Right atrium auricular region (tissue), 2 donors: ENCODE results near the gene PDXK. TPM values are rescaled to one million over a fixed set of nuclear protein-coding genes. Genes with fewer than 3 reads are reported as not detected.

Experiments
- DNase-seq: peaks from one replicate; pipeline ENCODE4 v3.0.0-alpha.2; 2019; ENCODE audit warnings: low spot score
- H3K27ac ChIP-seq, 2 donors: fragments of 200-600 bp; sonication (generic); 1 replicate in 1 of 2; 2 replicates in 1 of 2; pipeline ENCODE4 v1.5.1; 2016 to 2019
- H3K27me3 ChIP-seq, 2 donors: fragments of 200-600 bp; sonication (generic); one replicate each; pipeline versions ENCODE4 v1.5.1 to v1.6.0; 2017 to 2019
- H3K36me3 ChIP-seq: fragments of 200-600 bp; sonication (generic); one replicate; pipeline ENCODE4 v1.5.1; 2016
- H3K4me1 ChIP-seq, 2 donors: fragments of 200-600 bp; sonication (generic); one replicate each; pipeline versions ENCODE4 v1.5.1 to v1.6.0; 2017 to 2019
- H3K4me3 ChIP-seq, 2 donors: fragments of 200-600 bp; sonication (generic); 1 replicate in 1 of 2; 2 replicates in 1 of 2; pipeline ENCODE4 v1.5.1; 2017 to 2019; ENCODE audit warnings: mild to moderate bottlenecking in 1 of 2, moderate library complexity in 1 of 2
- H3K9me3 ChIP-seq, 2 donors: fragments of 200-600 bp; sonication (generic); one replicate each; pipeline ENCODE4 v1.5.1; 2019
- total RNA-seq, 2 donors: library from RNA; depleted of rRNA; stranded (reverse); fragments of >200 nt; gene quantifications; one replicate each; pipeline ENCODE4 v1.1.0, GENCODE V29; 2016
- TF ChIP-seq, protein P1 (sequence below), 2 donors: fragments of 200-600 bp; sonication (generic); IDR thresholded peaks; one replicate each; pipeline ENCODE4 v1.5.1; 2019; ENCODE audit warnings: antibody characterized with exemption in 2 of 2

Gene PDXK
- total RNA-seq, 2 donors from 2014 or later: 29.1 to 45.7 TPM

DNA sequence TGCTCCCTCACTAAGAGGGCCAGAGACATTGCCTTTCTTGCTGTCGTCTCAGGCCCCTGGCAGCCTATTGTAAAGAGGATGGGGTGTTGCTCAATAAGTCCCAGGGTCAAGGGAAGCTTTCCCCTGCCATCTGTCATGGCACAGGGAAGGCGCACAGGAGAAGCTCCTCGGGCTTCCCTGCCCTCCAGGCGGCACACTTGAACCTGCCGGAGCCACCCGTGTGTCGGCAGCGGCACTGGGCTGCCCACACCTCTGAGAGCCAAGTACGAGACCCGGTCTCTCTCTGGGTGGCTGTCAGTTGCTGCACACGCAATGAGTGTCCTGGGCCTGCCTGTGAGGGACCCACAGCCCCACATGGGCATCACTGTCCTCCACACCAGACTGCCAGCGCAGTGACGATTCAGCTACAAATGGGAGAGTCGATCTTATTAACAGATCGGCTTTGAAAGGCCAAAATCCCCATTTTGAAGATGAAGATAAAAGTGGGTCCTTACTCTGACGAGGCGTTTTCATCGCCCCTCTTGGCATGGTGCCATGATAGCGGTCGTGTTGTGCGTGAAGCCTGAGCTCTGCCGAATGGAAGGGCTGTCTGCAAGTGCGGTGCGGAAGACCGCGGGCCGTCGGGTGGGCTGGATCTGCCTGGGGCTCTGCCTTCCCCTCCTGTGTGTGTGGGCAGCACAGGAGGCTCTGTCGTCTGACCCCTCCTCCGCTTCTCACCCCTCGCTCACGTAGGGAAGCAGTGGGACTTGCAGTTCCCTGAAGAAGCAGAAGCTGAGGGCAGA, 29.2 kb upstream of the PDXK start:
- no peak for DNase-seq
- Histone ChIP-seq H3K9me3 (no peaks in the 10 kb centered on the region), H3K4me3 (no peak overlapping the region), H3K27me3 (no peaks in the 10 kb centered on the region), H3K4me1 (no peaks in the 10 kb centered on the region), H3K27ac (no peak overlapping the region), H3K36me3 (peaks cover 86% of the 10 kb centered on the region)
- TF ChIP-seq, protein P1, sequence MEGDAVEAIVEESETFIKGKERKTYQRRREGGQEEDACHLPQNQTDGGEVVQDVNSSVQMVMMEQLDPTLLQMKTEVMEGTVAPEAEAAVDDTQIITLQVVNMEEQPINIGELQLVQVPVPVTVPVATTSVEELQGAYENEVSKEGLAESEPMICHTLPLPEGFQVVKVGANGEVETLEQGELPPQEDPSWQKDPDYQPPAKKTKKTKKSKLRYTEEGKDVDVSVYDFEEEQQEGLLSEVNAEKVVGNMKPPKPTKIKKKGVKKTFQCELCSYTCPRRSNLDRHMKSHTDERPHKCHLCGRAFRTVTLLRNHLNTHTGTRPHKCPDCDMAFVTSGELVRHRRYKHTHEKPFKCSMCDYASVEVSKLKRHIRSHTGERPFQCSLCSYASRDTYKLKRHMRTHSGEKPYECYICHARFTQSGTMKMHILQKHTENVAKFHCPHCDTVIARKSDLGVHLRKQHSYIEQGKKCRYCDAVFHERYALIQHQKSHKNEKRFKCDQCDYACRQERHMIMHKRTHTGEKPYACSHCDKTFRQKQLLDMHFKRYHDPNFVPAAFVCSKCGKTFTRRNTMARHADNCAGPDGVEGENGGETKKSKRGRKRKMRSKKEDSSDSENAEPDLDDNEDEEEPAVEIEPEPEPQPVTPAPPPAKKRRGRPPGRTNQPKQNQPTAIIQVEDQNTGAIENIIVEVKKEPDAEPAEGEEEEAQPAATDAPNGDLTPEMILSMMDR (IDR thresholded peaks at IDR 0.05): no peak

DNA sequence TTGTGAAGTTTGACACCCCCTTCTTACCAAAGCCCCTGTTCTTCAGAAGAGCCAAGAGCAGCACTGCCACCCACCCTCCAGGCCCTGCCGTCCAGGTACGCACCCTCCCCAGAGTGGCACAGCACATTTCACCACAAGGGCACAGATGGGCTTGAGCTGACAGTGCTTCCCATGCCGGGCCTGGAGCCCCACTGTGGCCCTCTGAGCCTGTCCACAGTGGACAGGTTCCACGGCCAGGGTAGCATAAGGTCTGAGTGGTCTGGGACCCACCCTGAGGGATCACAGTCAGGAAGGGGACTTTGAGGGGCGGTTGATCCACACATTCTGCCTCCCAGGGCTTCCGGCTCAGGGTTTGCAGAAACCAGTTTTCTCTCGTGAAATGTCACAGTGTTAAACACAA, 28.6 kb upstream of the PDXK start:
- Histone ChIP-seq H3K27ac (no peak overlapping the region), H3K36me3 (peaks cover 80% of the 10 kb centered on the region), H3K4me3 (no peak overlapping the region), H3K9me3 (no peaks in the 10 kb centered on the region), H3K27me3 (no peaks in the 10 kb centered on the region), H3K4me1 (no peaks in the 10 kb centered on the region)
- TF ChIP-seq, protein P1 (IDR thresholded peaks at IDR 0.05): no peak
- no peak for DNase-seq

DNA sequence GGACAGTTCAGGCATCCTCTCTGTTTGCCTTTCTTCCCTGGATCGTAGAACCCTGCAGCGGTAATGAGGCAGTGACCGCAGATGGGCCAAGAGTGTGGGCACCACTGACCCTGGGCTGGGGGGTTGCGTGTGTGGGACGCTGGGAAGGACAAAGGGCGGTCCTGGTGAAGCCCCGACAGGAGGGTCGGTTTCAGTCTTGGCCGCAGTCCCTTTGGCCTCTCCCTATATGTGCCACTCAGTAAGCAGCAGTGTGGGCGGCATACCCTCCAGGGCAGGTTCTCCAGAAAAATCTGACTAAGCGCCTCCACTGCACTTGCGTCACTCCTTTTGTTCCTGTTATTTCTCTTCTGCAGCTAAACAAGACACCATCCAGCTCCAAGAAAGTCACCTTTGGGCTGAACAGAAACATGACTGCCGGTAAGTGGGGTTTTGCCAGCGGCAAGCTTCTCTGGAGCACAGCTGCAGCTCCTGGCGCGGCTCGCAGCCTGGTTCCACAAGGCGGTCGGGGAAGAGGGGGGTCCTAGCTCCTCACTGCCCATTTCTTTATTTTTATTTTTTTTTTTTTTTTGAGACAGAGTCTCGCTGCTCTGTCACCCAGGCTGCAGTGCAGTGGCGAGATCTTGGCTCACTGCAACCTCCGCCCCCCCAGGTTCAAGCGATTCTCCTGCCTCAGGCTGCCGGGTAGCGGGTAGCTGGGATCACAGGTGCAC, 27.7 kb upstream of the PDXK start:
- TF ChIP-seq, protein P1 (IDR thresholded peaks at IDR 0.05): no peak
- H3K9me3 ChIP-seq: no peaks in the 10 kb centered on the region
- no peaks in the 10 kb centered on the region for H3K4me1 ChIP-seq
- no peak overlapping the region for H3K27ac ChIP-seq
- no peak for DNase-seq
- no peak overlapping the region for H3K4me3 ChIP-seq
- no peaks in the 10 kb centered on the region for H3K27me3 ChIP-seq
- peaks cover 71% of the 10 kb centered on the region for H3K36me3 ChIP-seq

DNA sequence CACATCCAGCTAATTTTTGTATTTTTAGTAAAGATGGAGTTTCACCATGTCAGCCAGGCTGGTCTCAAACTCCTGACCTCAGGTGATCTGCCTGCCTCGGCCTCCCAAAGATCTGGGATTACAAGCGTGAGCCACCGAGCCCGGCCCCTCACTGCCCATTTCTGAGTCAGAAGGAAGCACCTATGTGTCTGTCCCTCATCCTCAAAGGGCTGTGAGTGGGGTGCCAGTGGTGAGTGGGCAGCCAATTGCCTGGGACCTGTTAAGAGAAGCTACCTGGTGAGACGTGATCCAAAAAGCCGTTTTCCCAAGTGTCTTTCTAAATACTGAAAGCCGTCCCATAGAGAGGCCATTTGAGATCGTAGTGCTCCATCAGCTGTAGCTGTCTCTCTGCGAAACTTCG, 27.1 kb upstream of the PDXK start:
- no peak for DNase-seq
- Histone ChIP-seq H3K9me3 (no peaks in the 10 kb centered on the region), H3K4me3 (no peak overlapping the region), H3K27me3 (no peaks in the 10 kb centered on the region), H3K36me3 (peaks cover 66% of the 10 kb centered on the region), H3K4me1 (no peaks in the 10 kb centered on the region), H3K27ac (no peak overlapping the region)
- TF ChIP-seq, protein P1 (IDR thresholded peaks at IDR 0.05): no peak

DNA sequence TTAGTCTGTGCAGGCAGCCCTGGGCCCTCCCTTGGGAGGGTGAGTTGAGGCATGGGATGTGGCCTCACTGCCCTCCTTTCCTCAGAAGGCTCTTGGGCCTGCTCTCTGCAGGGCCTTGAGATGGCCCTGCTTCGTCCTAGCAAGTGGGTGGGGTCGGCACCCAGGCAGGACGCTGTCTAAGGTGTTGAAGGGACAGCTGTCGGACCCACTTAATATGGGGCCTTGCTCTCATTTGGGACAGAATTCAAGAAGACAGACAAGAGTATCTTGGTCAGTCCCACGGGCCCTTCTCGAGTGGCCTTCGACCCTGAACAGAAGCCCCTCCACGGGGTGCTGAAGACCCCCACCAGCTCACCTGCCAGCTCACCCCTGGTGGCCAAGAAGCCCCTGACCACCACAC, 26.0 kb upstream of the PDXK start:
- no peaks in the 10 kb centered on the region for H3K4me1 ChIP-seq
- H3K36me3 ChIP-seq: peaks cover 54% of the 10 kb centered on the region
- TF ChIP-seq, protein P1 (IDR thresholded peaks at IDR 0.05): no peak

More for the DNA sequence above, 26.0 kb upstream of the PDXK start:
- H3K27me3 ChIP-seq: no peaks in the 10 kb centered on the region
- no peak for DNase-seq
- no peaks in the 10 kb centered on the region for H3K9me3 ChIP-seq
- H3K27ac ChIP-seq: no peak overlapping the region
- H3K4me3 ChIP-seq: no peak overlapping the region
